ENCODE results near the gene MPPED2.

DNA sequence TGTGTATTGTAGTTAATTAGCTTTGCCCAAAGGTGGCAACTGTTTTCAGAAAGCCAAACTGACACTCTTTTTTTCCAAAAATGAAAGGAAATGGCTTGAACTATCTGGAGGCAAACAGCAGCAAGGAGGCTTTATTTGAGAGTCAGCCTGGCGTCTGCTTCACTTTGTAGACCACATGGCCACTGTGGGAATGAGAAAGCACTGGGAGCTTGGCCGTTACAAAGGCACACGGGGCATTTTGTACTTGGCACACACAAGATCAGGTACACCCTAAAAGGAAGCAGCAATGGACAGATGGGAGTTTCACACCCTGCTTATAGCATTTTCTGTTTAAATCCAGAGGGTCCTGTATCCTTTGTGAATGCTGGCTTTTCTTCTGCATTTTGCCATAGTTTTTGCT lies 126.3 kb downstream of the MPPED2 start:
- TF ChIP-seq CTCF (IDR thresholded peaks at IDR 0.05) (no peak), POLR2A (IDR thresholded peaks at IDR 0.05) (no peak)
